Measurements from ENCODE around the gene RASA4.
"Not testable (repeated sequence)": the region's sequence is repeated elsewhere in the genome, so short reads cannot be mapped to it uniquely, and the experiment has no call there.

GRCh38 chr7:102542083-102542482, 74.5 kb downstream of the RASA4 start:
- not testable (repeated sequence) for TF ChIP-seq CTCF (conservative IDR thresholded peaks at IDR 0.05; ENCODE audit: low read length); EZH2phosphoT487 (IDR thresholded peaks at IDR 0.05; ENCODE audit: borderline replicate concordance, low read depth, low read length)
